ENCODE data around the gene ISLR. TPM values are rescaled to one million over a fixed set of nuclear protein-coding genes. Genes with fewer than 3 reads are reported as not detected.
A peak's percentile ranks its signal among the peaks of the same experiment; 100 is the strongest.

ISLR gene, protein sequence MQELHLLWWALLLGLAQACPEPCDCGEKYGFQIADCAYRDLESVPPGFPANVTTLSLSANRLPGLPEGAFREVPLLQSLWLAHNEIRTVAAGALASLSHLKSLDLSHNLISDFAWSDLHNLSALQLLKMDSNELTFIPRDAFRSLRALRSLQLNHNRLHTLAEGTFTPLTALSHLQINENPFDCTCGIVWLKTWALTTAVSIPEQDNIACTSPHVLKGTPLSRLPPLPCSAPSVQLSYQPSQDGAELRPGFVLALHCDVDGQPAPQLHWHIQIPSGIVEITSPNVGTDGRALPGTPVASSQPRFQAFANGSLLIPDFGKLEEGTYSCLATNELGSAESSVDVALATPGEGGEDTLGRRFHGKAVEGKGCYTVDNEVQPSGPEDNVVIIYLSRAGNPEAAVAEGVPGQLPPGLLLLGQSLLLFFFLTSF
- total RNA-seq = 100 to 1,000 TPM; 108 to 314 (median 156) TPM
- 100 to 1,000 TPM in 1 of 2 donors, 10 to 100 TPM in 1; 82.4 to 150 TPM for polyA plus RNA-seq
- long read RNA-seq, donor 1, transcript ISLR-202 (2 exons, 2,175 nt) = minor isoform, 23 of 185 reads
- long read RNA-seq, donor 1, transcript ISLR-201 (2 exons, 2,371 nt) = major isoform, 66 of 185 reads
- long read RNA-seq, donor 1, partial matches to known transcripts = 95 of 185 reads
- long read RNA-seq, donor 1, other reads (novel, unspliced or antisense) = 1 of 185 reads
- long read RNA-seq, donor 2, transcript ISLR-202 (2 exons, 2,175 nt) = minor isoform, 12 of 25 reads
- long read RNA-seq, donor 2, transcript ISLR-201 (2 exons, 2,371 nt) = major isoform, 13 of 25 reads
- long read RNA-seq, donor 2, partial matches to known transcripts = 0 of 25 reads
- long read RNA-seq, donor 2, other reads (novel, unspliced or antisense) = 0 of 25 reads
- long read RNA-seq, donor 3, transcript ISLR-201 (2 exons, 2,371 nt) = major isoform, 82 of 218 reads
- long read RNA-seq, donor 3, transcript ISLR-202 (2 exons, 2,175 nt) = minor isoform, 44 of 218 reads
- long read RNA-seq, donor 3, partial matches to known transcripts = 0 of 218 reads
- long read RNA-seq, donor 3, other reads (novel, unspliced or antisense) = 92 of 218 reads

DNA sequence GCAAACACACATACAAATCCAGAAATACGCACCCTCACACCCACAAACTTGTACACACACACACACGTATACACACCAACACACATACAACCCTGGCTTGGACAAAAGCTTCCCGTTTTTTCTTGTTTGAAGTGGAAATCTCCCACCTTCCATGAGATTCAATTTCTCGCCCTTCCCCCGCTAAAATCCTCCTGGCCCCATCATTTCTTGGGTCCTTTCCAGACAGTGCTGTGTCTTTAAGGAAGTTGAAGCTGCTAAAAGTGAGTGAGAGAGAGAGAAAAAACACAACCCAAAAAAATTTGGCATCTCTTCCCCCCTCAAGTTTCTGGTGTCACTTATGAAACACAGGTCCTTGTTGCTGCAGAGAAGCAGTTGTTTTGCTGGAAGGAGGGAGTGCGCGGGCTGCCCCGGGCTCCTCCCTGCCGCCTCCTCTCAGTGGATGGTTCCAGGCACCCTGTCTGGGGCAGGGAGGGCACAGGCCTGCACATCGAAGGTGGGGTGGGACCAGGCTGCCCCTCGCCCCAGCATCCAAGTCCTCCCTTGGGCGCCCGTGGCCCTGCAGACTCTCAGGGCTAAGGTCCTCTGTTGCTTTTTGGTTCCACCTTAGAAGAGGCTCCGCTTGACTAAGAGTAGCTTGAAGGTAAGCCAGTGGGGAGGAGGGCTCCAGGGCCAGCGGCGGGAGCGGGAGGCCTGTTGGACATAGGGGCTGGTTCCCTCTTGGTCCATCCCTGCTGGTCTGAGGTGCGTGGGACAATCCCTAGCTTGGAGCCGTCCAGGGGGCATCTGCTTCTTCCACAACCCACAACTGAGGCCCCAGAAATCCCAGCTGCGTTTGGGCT lies at the start of gene ISLR:
TSS of gene ISLR (plus strand) at position 331 of the 839 bp plus-strand sequence. CDS start 1,149 bp downstream, outside the sequence.
- DNase-seq = peak; percentile 73 to 82 (median 78)
- Histone ChIP-seq H3K27me3 (no peaks in the 10 kb centered on the region), H3K9me3 (no peaks in the 10 kb centered on the region), H3K4me1 (ENCODE audit: insufficient read depth) (peaks cover 52% of the 10 kb centered on the region), H3K4me3 (peak within 1 kb of the TSS; percentile 46), H3K27ac (peak within 1 kb of the TSS; percentile 84 to 89), H3K36me3 (no peaks in the 10 kb centered on the region)
- TF ChIP-seq, protein P1, sequence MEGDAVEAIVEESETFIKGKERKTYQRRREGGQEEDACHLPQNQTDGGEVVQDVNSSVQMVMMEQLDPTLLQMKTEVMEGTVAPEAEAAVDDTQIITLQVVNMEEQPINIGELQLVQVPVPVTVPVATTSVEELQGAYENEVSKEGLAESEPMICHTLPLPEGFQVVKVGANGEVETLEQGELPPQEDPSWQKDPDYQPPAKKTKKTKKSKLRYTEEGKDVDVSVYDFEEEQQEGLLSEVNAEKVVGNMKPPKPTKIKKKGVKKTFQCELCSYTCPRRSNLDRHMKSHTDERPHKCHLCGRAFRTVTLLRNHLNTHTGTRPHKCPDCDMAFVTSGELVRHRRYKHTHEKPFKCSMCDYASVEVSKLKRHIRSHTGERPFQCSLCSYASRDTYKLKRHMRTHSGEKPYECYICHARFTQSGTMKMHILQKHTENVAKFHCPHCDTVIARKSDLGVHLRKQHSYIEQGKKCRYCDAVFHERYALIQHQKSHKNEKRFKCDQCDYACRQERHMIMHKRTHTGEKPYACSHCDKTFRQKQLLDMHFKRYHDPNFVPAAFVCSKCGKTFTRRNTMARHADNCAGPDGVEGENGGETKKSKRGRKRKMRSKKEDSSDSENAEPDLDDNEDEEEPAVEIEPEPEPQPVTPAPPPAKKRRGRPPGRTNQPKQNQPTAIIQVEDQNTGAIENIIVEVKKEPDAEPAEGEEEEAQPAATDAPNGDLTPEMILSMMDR (IDR thresholded peaks at IDR 0.05) = no peak
- TF ChIP-seq EP300 (IDR thresholded peaks at IDR 0.05) (no peak), POLR2A (IDR thresholded peaks at IDR 0.05) (peak; percentile 53)
- intact Hi-C loops (cut with DNase I) = loop anchor here in 2 of 4 donors (5.0 kb wide), 2 partner anchors 36 to 41 kb away; partner anchors contain the start of gene ISLR2 (in 1 of the 2)
- WGBS, 3 donors = 8 to 13% (median 9%) methylated on average over 20 of the region's 20 CpGs

DNA sequence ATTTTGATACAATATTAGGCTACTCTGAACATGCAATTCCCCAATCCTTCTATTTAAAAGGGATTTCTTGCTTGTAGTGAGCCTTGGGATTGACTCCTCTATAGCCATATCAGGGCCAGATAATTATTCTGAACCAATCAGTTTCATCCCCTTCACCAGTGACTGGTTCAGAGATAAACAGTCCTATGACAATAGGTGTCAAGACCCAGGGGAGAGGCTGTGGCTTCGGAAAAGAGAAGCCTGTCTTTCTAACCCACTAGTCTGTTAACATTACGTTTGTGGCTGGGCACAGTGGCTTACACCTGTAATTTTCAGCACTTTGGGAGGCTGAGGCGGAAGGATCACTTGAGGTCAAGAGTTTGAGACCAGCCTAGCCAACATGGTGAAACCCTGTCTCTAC lies 49.3 kb upstream of the ISLR start:
- H3K27ac ChIP-seq = no peak overlapping the region
- H3K4me3 ChIP-seq = no peak overlapping the region
- TF ChIP-seq POLR2A (IDR thresholded peaks at IDR 0.05) (no peak), EP300 (IDR thresholded peaks at IDR 0.05) (no peak)
- TF ChIP-seq, protein P1 (IDR thresholded peaks at IDR 0.05) = no peak
- intact Hi-C loops (cut with DNase I) = loop anchor here in 1 of 4 donors (10.0 kb wide), 2 partner anchors 69 to 149 kb away; no protein-coding TSS in a partner anchor
- H3K36me3 ChIP-seq = no peaks in the 10 kb centered on the region
- 92 to 94% (median 92%) methylated on average over 3 of the region's 3 CpGs for WGBS, 3 donors
- H3K27me3 ChIP-seq = no peaks in the 10 kb centered on the region
- DNase-seq = no peak
- no peaks in the 10 kb centered on the region for H3K9me3 ChIP-seq
- H3K4me1 ChIP-seq (ENCODE audit: insufficient read depth) = no peaks in the 10 kb centered on the region

DNA sequence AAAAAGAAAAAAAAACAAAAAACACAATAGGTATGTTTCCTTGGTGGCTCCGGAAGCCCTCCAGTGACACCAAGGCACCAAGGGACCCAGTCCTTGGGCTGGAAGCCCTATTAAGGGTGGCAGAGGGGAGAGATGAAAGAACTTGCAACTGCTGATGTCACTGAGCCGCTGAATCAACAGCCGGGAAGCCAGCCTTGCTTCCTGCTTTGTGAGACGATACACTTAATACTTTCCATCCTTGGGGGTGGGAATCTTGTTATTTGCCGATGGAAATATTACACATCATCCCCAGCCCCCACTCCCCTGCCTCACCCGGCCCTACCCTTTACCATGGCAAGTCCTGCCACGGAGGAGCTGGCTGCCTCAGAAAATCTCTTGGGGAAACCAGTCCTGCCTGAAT lies 48.8 kb upstream of the ISLR start:
- intact Hi-C loops (cut with DNase I) = loop anchor here (5.0 to 10.0 kb wide), 6 partner anchors 70 to 198 kb away; no protein-coding TSS in a partner anchor
- no peak for DNase-seq
- TF ChIP-seq POLR2A (IDR thresholded peaks at IDR 0.05) = no peak
- TF ChIP-seq EP300 (IDR thresholded peaks at IDR 0.05) = no peak
- TF ChIP-seq, protein P1 (IDR thresholded peaks at IDR 0.05) = no peak
- no peaks in the 10 kb centered on the region for H3K27me3 ChIP-seq
- peaks cover 3% of the 10 kb centered on the region for H3K4me1 ChIP-seq (ENCODE audit: insufficient read depth)
- H3K9me3 ChIP-seq = no peaks in the 10 kb centered on the region
- WGBS, 3 donors = 65 to 69% (median 66%) methylated on average over 7 of the region's 7 CpGs
- no peak overlapping the region for H3K4me3 ChIP-seq
- no peak overlapping the region for H3K27ac ChIP-seq
- H3K36me3 ChIP-seq = no peaks in the 10 kb centered on the region

Measured in ovary (tissue), 10 donors.